Transverse colon (tissue), 3 donors: ENCODE measurements around the gene CD101.

Experiments used
- EP300 ChIP-seq: sonication (generic); formaldehyde crosslinking; IDR thresholded peaks from one replicate; pipeline ENCODE4 v1.6.1; 2017; ENCODE audit warnings: antibody characterized with exemption, low read depth
- POLR2A ChIP-seq: fragments of 450-650 bp; IDR thresholded peaks from one replicate; pipeline ENCODE4 v1.6.1; 2016; ENCODE audit warnings: antibody characterized with exemption, mild to moderate bottlenecking, moderate library complexity
- TF ChIP-seq, protein P1 (sequence below), 5 experiments: fragments of 200-600 bp in 3 of 5; fragments of 450-650 bp in 2 of 5; sonication (generic) in 3 of 5; IDR thresholded peaks; 1 replicate in 2 of 5; 2 replicates in 3 of 5; pipeline ENCODE4 v1.5.1; 2016 to 2017; ENCODE audit warnings: antibody characterized with exemption in 5 of 5, inconsistent platforms in 3 of 5, mild to moderate bottlenecking in 2 of 5, moderate library complexity in 1 of 5

DNA sequence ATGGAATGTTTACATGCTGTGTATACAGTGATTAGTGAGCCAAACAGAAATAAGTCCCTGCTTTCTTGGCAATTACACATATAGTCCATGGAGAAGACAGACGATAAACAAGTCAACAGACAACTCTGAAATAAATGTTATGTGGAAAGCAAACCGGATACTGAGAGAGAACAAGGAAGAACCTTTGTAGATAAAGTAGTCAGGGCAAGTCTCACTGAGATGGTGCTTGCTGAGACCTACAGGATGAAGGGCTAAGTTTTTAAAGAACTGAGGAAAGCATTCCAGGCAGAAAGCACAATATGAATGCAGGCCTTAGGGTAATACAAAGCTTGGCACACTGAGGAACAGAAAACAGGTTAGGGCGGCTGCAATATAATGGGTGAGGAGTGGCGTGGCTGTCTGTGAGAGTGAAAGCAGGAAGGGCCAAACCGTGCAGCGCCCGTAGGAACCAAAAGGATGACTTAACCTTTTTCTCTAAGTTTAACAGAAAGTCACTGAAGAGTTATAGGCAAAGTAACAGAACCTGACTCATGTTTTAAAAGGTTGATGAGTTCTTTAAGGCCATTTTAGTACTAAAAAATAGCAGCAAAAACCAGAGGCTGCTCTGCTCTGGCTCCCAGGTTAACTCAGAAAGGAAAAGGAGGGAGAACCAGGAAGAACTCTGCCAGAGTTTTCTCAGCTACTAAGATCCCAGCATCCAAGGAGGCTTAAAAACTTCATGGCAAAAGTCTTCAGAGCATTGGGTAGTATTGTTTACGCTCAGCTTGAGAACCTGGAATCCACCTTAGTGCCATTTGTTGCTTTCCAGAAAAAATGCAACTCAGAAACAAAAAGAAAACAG, 49.9 kb downstream of the CD101 start:
- TF ChIP-seq, protein P1, sequence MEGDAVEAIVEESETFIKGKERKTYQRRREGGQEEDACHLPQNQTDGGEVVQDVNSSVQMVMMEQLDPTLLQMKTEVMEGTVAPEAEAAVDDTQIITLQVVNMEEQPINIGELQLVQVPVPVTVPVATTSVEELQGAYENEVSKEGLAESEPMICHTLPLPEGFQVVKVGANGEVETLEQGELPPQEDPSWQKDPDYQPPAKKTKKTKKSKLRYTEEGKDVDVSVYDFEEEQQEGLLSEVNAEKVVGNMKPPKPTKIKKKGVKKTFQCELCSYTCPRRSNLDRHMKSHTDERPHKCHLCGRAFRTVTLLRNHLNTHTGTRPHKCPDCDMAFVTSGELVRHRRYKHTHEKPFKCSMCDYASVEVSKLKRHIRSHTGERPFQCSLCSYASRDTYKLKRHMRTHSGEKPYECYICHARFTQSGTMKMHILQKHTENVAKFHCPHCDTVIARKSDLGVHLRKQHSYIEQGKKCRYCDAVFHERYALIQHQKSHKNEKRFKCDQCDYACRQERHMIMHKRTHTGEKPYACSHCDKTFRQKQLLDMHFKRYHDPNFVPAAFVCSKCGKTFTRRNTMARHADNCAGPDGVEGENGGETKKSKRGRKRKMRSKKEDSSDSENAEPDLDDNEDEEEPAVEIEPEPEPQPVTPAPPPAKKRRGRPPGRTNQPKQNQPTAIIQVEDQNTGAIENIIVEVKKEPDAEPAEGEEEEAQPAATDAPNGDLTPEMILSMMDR (IDR thresholded peaks at IDR 0.05), result no peak
- TF ChIP-seq EP300, result no peak
- no peak for TF ChIP-seq POLR2A
